Endothelial cell of umbilical vein (primary cell): ENCODE measurements around the gene CHL1. TPM values are rescaled to one million over a fixed set of nuclear protein-coding genes. Genes with fewer than 3 reads are reported as not detected.

Experiments used
- BruUV-seq: library from RNA; stranded (reverse); fragments of 400-500 nt; replicated peaks from 2 replicates; lab custom pipeline; 2021; lab: Mats Ljungman, UMichigan
- CTCF ChIA-PET: fragments of 300-600, 350-600 bp; sonication (Branson Sonifier 250); formaldehyde crosslinking; loops from one replicate; lab custom pipeline; 2021; ENCODE audit warnings: antibody characterized with exemption, inconsistent platforms; lab: Charles Lee
- POLR2A ChIA-PET: fragments of 300-600, 350-600 bp; sonication (Branson Sonifier 250); formaldehyde crosslinking; loops from one replicate; lab custom pipeline; 2021; ENCODE audit warnings: antibody characterized with exemption, inconsistent platforms; lab: Charles Lee
- DNase-seq: peaks from one replicate; pipeline ENCODE4 v3.0.0-alpha.2; 2011; ENCODE audit warnings: low read depth, low spot score
- FAIRE-seq: peaks from 2 replicates; lab custom pipeline; 2011; peaks lifted over from hg19 to GRCh38; lab: Jason Lieb, UNC
- H2AFZ ChIP-seq: 2 replicates; pipeline ENCODE4 v1.6.0; 2012; ENCODE audit warnings: low read depth, low read length, control low read depth, inconsistent platforms
- H3K27ac ChIP-seq: 2 replicates; pipeline ENCODE4 v1.5.1; 2011; ENCODE audit warnings: low read depth, mild to moderate bottlenecking, control low read depth, low read length, moderate library complexity; ENCODE audit not compliant: insufficient read depth
- H3K27me3 ChIP-seq, 2 experiments: 2 replicates each; pipeline versions ENCODE4 v1.6.0 to v1.6.1; 2011; ENCODE audit warnings: low read length in 2 of 2, mixed read lengths in 1 of 2; ENCODE audit not compliant: control insufficient read depth in 2 of 2, insufficient read depth in 2 of 2
- H3K36me3 ChIP-seq, 2 experiments: 2 replicates in 1 of 2; 3 replicates in 1 of 2; pipeline ENCODE4 v1.5.1; 2011; ENCODE audit warnings: low read length in 2 of 2, mild to moderate bottlenecking in 1 of 2, moderate library complexity in 1 of 2; ENCODE audit not compliant: control insufficient read depth in 2 of 2, insufficient read depth in 2 of 2; ENCODE audit errors: extremely low read depth in 1 of 2
- H3K4me1 ChIP-seq: 3 replicates; pipeline ENCODE4 v1.5.1; 2011; ENCODE audit warnings: mild to moderate bottlenecking, low read length; ENCODE audit not compliant: control insufficient read depth, insufficient read depth; ENCODE audit errors: extremely low read depth
- H3K4me2 ChIP-seq: 2 replicates; pipeline ENCODE4 v1.6.1; 2011; ENCODE audit warnings: low read length, control low read depth, mixed read lengths; ENCODE audit not compliant: insufficient read depth
- H3K4me3 ChIP-seq, 3 experiments: fragments of 200-600 bp in 1 of 3; sonication (generic), shearing (Covaris generic) in 1 of 3; replicated peaks in 1 of 3; 2 replicates each; pipeline ENCODE4 v1.5.1; 2011 to 2016; ENCODE audit warnings: control low read depth in 3 of 3, low read length in 3 of 3, mild to moderate bottlenecking in 2 of 3, inconsistent platforms in 1 of 3, low read depth in 1 of 3, moderate library complexity in 1 of 3; ENCODE audit not compliant: insufficient read depth in 1 of 3
- H3K79me2 ChIP-seq: 2 replicates; pipeline ENCODE4 v1.6.0; 2012; ENCODE audit warnings: low read length, inconsistent platforms; ENCODE audit not compliant: control insufficient read depth, insufficient read depth
- H3K9ac ChIP-seq: replicated peaks from 2 replicates; pipeline ENCODE3; 2011; ENCODE audit warnings: low read length, control low read depth; ENCODE audit not compliant: insufficient read depth; ENCODE audit errors: extremely low read depth
- H3K9me1 ChIP-seq: replicated peaks from 3 replicates; pipeline ENCODE4 v1.6.0; 2011; ENCODE audit warnings: mild to moderate bottlenecking, low read length; ENCODE audit not compliant: control insufficient read depth, insufficient read depth; ENCODE audit errors: extremely low read depth
- H3K9me3 ChIP-seq: replicated peaks from 2 replicates; pipeline ENCODE4 v1.5.1; 2012; ENCODE audit warnings: low read length, inconsistent platforms; ENCODE audit not compliant: control insufficient read depth, insufficient read depth
- H4K20me1 ChIP-seq: replicated peaks from 2 replicates; pipeline ENCODE3; 2011; ENCODE audit warnings: mild to moderate bottlenecking, low read length; ENCODE audit not compliant: control insufficient read depth, insufficient read depth; ENCODE audit errors: extremely low read depth
- EZH2 ChIP-seq: IDR thresholded peaks from 2 replicates; pipeline ENCODE4 v1.6.1; 2012; ENCODE audit warnings: borderline replicate concordance, low read depth, mild to moderate bottlenecking, moderate library complexity, low read length, inconsistent platforms; ENCODE audit not compliant: severe bottlenecking
- FOS ChIP-seq: IDR thresholded peaks from 2 replicates; pipeline ENCODE4 v1.6.1; 2011; ENCODE audit warnings: mild to moderate bottlenecking, low read length, moderate library complexity, borderline replicate concordance; ENCODE audit not compliant: insufficient read depth
- GATA2 ChIP-seq: IDR thresholded peaks from 2 replicates; pipeline ENCODE4 v1.7.0; 2011; ENCODE audit warnings: low read depth, mild to moderate bottlenecking, moderate library complexity, mixed read lengths, low read length; ENCODE audit not compliant: insufficient read length, insufficient read depth
- JUN ChIP-seq: IDR thresholded peaks from 2 replicates; pipeline ENCODE4 v1.6.1; 2011; ENCODE audit warnings: borderline replicate concordance, low read depth; ENCODE audit not compliant: insufficient read length, insufficient read depth
- MYC ChIP-seq: IDR thresholded peaks from one replicate; pipeline ENCODE4 v1.6.1; 2011; ENCODE audit warnings: mild to moderate bottlenecking, low read depth, low read length
- POLR2A ChIP-seq: IDR thresholded peaks from 2 replicates; pipeline ENCODE4 v1.6.1; 2012; ENCODE audit warnings: low read depth, mild to moderate bottlenecking, control low read depth, low read length
- POLR2AphosphoS5 ChIP-seq: IDR thresholded peaks from 2 replicates; pipeline ENCODE4 v1.6.1; 2012; ENCODE audit warnings: low read depth, mild to moderate bottlenecking, control low read depth, low read length, moderate library complexity; ENCODE audit not compliant: insufficient read depth
- dilution Hi-C: fragments of 300-500 bp; cut with MboI; formaldehyde crosslinking; loops from one replicate; pipeline ENCODE4 v1.15.0; 2019; ENCODE audit warnings: low sequenced_read_pairs; ENCODE audit not compliant: extremely low pct_ligation_motif_present
- intact Hi-C: fragments of 100-400 bp; cut with micrococcal nuclease; formaldehyde crosslinking; loops from one replicate; pipeline ENCODE4 v1.10.0; 2022
- polyA plus RNA-seq, 4 experiments: library from polyadenylated mRNA; depleted of rRNA in 3 of 4; stranded (reverse) in 3 of 4; unstranded in 1 of 4; fragments of >200 nt; gene quantifications; 2 replicates each; pipeline versions ENCODE4 v1.2.1 to v1.2.3, GENCODE V29; 2011 to 2012; ENCODE audit warnings: missing spikeins in 1 of 4
- total RNA-seq: library from RNA; stranded (reverse); gene quantifications from 2 replicates; pipeline ENCODE4 v1.2.3, GENCODE V29; 2021
- TF ChIP-seq, protein P1 (sequence below): IDR thresholded peaks from 2 replicates; pipeline ENCODE4 v1.6.1; 2011; ENCODE audit not compliant: insufficient read depth, insufficient read length
- TF ChIP-seq, protein P2 (sequence below), 2 donors: IDR thresholded peaks; 1 replicate in 1 of 2; 2 replicates in 1 of 2; pipeline ENCODE4 v1.5.1; 2011; ENCODE audit warnings: low read length in 2 of 2, mild to moderate bottlenecking in 2 of 2, moderate library complexity in 2 of 2, control low read depth in 1 of 2, inconsistent platforms in 1 of 2, low read depth in 1 of 2; ENCODE audit not compliant: insufficient read depth in 1 of 2; ENCODE audit errors: extremely low read depth in 1 of 2

Gene CHL1
- total and polyA plus RNA-seq, 2 donors (not counting 3 experiments of a cell fraction or from before 2014, with no cell fraction given): not detected

DNA sequence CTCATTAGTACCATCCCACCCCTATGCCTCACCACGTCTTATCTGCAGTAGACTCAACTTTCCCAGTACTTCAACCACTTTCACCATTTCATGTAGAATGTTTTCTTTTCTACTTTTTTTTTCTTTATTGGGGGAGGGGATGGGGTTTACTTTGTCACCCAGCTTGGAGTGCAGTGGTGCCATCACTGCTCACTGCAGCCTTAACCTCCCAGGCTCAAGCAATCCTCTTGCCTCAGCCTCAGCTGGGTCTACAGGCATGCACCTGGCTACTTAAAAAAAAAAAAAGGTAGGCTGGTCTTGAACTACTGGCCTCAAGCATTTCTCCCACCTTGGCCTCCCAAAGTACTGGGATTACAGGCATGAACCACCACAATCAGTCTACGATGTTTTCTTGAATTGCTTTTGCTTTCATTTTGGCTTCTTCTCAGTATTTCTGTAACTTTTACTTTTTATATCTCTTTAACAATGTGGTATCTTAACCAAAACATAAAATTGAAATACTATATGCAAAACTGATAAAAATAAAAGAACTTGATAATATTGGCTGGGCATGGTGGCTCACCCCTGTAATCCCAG lies 44.9 kb upstream of the CHL1 start:
- H3K9me1 ChIP-seq: no peaks in the 10 kb centered on the region
- dilution Hi-C loops: no loop called here
- FAIRE-seq (no peak), DNase-seq (no peak)
- no peak overlapping the region for H3K4me3 ChIP-seq
- H3K4me1 ChIP-seq: no peaks in the 10 kb centered on the region
- no peak overlapping the region for H3K27ac ChIP-seq
- H3K4me2 ChIP-seq: no peak overlapping the region
- no peaks in the 10 kb centered on the region for H4K20me1 ChIP-seq
- no peaks in the 10 kb centered on the region for H3K79me2 ChIP-seq
- CTCF ChIA-PET: no interaction called here
- H2AFZ ChIP-seq: no peak overlapping the region
- no peaks in the 10 kb centered on the region for H3K9me3 ChIP-seq
- no peaks in the 10 kb centered on the region for H3K27me3 ChIP-seq
- intact Hi-C loops: no loop called here
- no peak overlapping the region for H3K9ac ChIP-seq
- BruUV-seq: no TSS peak
- no peaks in the 10 kb centered on the region for H3K36me3 ChIP-seq
- POLR2A ChIA-PET: no interaction called here
- TF ChIP-seq EZH2 (no peak), POLR2AphosphoS5 (no peak), GATA2 (no peak), FOS (no peak), MYC (no peak), JUN (no peak), POLR2A (no peak)
- TF ChIP-seq, protein P1, sequence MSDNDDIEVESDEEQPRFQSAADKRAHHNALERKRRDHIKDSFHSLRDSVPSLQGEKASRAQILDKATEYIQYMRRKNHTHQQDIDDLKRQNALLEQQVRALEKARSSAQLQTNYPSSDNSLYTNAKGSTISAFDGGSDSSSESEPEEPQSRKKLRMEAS: no peak
- TF ChIP-seq, protein P2, sequence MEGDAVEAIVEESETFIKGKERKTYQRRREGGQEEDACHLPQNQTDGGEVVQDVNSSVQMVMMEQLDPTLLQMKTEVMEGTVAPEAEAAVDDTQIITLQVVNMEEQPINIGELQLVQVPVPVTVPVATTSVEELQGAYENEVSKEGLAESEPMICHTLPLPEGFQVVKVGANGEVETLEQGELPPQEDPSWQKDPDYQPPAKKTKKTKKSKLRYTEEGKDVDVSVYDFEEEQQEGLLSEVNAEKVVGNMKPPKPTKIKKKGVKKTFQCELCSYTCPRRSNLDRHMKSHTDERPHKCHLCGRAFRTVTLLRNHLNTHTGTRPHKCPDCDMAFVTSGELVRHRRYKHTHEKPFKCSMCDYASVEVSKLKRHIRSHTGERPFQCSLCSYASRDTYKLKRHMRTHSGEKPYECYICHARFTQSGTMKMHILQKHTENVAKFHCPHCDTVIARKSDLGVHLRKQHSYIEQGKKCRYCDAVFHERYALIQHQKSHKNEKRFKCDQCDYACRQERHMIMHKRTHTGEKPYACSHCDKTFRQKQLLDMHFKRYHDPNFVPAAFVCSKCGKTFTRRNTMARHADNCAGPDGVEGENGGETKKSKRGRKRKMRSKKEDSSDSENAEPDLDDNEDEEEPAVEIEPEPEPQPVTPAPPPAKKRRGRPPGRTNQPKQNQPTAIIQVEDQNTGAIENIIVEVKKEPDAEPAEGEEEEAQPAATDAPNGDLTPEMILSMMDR (IDR thresholded peaks at IDR 0.05; ENCODE audit: extremely low read depth in 1 of 2, insufficient read depth in 1 of 2, low read depth in 1 of 2, low read length in 2 of 2): no peak
